ENCODE measurements around the gene SELENOK. TPM values are rescaled to one million over a fixed set of nuclear protein-coding genes. Genes with fewer than 3 reads are reported as not detected.
"Not testable (repeated sequence)": the region's sequence is repeated elsewhere in the genome, so short reads cannot be mapped to it uniquely, and the experiment has no call there.

SELENOK gene
- total RNA-seq, 3 donors from 2014 or later, result 37.2 to 56.2 (median 47.2) TPM

DNA sequence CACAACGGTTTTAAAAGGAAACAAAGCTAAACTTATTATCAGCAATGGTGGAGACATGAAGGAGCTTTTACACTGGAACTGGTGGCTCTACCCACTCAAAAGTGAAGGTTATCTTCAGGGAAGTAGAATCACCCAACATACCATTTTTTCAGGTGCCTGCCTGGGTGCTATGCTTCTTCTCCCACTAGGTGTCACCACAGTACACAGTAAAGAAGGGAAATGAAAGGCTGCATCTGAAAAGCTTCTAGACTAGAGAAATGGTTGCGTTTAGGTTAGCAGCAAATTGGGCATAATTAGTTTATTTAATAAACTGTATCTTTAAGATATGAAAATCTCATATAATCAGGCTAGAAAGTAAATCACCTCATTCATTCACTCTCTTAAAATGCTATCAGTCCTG lies 47.0 kb upstream of the SELENOK start:
- intact Hi-C loops (cut with DNase I, micrococcal nuclease), result no loop called here
- H3K4me3 ChIP-seq, result no peak overlapping the region
- H3K36me3 ChIP-seq (ENCODE audit: low read depth), result no peaks in the 10 kb centered on the region
- TF ChIP-seq, protein P1, sequence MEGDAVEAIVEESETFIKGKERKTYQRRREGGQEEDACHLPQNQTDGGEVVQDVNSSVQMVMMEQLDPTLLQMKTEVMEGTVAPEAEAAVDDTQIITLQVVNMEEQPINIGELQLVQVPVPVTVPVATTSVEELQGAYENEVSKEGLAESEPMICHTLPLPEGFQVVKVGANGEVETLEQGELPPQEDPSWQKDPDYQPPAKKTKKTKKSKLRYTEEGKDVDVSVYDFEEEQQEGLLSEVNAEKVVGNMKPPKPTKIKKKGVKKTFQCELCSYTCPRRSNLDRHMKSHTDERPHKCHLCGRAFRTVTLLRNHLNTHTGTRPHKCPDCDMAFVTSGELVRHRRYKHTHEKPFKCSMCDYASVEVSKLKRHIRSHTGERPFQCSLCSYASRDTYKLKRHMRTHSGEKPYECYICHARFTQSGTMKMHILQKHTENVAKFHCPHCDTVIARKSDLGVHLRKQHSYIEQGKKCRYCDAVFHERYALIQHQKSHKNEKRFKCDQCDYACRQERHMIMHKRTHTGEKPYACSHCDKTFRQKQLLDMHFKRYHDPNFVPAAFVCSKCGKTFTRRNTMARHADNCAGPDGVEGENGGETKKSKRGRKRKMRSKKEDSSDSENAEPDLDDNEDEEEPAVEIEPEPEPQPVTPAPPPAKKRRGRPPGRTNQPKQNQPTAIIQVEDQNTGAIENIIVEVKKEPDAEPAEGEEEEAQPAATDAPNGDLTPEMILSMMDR (IDR thresholded peaks at IDR 0.05), result peak; percentile 72
- peak; percentile 70 for ATAC-seq
- DNase-seq, result peak in 1 of 3 donors; percentile 69
- H3K9me3 ChIP-seq, result peaks cover 12% of the 10 kb centered on the region
- no peaks in the 10 kb centered on the region for H3K4me1 ChIP-seq (ENCODE audit: low read depth)

DNA sequence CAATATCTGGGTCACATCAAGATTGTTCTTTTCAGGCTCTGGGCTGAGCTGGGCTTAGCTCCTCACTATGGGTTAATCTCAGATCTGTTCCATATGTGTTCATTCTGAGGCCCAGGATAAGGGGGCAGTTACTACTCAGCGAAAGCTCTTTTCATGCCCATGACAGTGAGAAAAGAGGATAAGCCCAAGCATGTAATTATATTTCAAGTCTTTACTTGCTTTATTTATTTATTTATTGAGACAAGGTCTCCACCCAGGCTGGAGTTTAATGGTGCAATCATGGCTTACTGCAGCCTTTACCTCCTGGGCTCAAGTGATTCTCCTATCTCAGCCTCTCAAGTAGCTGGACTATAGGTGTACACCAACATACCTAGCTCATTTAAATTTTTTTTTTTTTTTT lies 44.7 kb upstream of the SELENOK start:
- Histone ChIP-seq H3K9me3 (peaks cover 12% of the 10 kb centered on the region), H3K4me3 (no peak overlapping the region), H3K4me1 (ENCODE audit: low read depth) (no peaks in the 10 kb centered on the region), H3K36me3 (ENCODE audit: low read depth) (no peaks in the 10 kb centered on the region)
- intact Hi-C loops (cut with DNase I, micrococcal nuclease), result no loop called here
- ATAC-seq (no peak), DNase-seq (no peak)
- TF ChIP-seq, protein P1 (IDR thresholded peaks at IDR 0.05), result no peak

DNA sequence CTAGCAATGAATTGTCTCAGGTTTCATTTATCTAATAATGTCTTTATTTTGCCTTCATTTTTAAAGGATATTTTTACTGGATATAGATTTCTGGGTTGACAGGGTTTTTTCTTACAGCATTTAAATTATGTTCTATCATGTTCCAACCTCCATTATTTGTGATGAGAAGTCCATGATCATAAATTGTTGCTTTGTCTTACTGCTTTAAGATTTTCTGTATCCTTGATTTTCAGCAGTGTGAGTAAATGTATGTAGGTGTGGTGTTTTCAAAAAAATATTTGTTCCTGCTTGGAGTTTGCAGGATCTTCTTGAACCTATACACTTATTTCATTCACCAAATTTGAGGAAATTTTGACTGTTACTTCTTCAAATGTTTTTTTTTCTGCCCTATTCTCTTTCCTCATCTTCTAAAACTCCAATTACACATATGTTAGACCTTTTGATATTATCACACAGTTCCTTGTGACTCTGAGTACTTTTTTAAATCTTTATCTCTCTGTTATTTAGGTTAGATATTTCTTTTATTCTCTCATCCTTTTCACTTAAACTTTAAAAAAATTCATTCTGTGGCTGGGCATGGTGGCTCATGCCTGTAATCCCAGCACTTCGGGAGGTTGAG lies 43.7 kb upstream of the SELENOK start:
- no peak overlapping the region for H3K4me3 ChIP-seq
- TF ChIP-seq, protein P1 (IDR thresholded peaks at IDR 0.05), result no peak
- H3K4me1 ChIP-seq (ENCODE audit: low read depth), result no peaks in the 10 kb centered on the region
- no peak for ATAC-seq
- intact Hi-C loops (cut with DNase I, micrococcal nuclease), result no loop called here
- peaks cover 12% of the 10 kb centered on the region for H3K9me3 ChIP-seq
- DNase-seq, result no peak
- H3K36me3 ChIP-seq (ENCODE audit: low read depth), result no peaks in the 10 kb centered on the region

DNA sequence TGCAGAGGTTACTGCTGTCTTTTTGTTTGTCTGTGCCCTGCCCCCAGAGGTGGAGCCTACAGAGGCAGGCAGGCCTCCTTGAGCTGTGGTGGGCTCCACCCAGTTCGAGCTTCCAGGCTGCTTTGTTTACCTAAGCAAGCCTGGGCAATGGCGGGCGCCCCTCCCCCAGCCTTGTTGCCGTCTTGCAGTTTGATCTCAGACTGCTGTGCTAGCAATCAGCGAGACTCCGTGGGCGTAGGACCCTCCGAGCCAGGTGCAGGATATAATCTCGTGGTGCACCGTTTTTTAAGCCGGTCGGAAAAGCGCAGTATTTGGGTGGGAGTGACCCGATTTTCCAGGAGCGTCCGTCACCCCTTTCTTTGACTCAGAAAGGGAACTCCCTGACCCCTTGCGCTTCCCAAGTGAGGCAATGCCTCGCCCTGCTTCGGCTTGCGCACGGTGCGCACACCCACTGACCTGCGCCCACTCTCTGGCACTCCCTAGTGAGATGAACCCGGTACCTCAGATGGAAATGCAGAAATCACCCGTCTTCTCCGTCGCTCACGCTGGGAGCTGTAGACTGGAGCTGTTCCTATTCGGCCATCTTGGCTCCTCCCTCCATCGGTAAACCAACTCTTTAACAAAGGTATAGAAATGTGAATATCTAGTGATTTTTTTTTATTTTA lies 35.7 kb upstream of the SELENOK start:
- ATAC-seq; H3K4me1 ChIP-seq (ENCODE audit: low read depth); H3K9me3 ChIP-seq; H3K4me3 ChIP-seq; intact Hi-C loops (cut with DNase I, micrococcal nuclease); H3K36me3 ChIP-seq (ENCODE audit: low read depth): not testable (repeated sequence)
- DNase-seq, result peak; percentile 50 to 68 (median 55)

DNA sequence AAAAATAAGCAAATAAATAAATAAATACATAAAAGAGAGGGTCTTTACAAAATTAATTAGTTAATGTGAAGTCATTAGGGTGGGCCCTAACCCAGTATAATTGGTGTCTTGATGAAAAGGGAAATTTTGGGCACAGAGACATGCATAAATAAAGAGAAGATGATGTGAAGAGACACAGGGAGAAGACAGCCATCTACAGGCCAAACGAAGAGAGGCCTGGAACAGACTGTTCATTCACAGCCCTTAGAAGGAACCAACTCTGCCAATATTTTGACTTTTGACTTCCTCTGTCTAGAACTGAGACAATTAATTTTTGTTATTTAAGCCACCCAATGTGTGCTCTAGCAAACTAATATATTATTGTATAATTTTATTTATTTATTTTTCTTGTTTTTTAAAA lies 29.6 kb upstream of the SELENOK start:
- Histone ChIP-seq H3K4me1 (ENCODE audit: low read depth) (no peaks in the 10 kb centered on the region), H3K9me3 (no peaks in the 10 kb centered on the region), H3K4me3 (no peak overlapping the region), H3K36me3 (ENCODE audit: low read depth) (no peaks in the 10 kb centered on the region)
- intact Hi-C loops (cut with DNase I, micrococcal nuclease), result no loop called here
- TF ChIP-seq, protein P1 (IDR thresholded peaks at IDR 0.05), result peak; percentile 18
- DNase-seq (peak in 1 of 3 donors; percentile 57), ATAC-seq (peak; percentile 67)

DNA sequence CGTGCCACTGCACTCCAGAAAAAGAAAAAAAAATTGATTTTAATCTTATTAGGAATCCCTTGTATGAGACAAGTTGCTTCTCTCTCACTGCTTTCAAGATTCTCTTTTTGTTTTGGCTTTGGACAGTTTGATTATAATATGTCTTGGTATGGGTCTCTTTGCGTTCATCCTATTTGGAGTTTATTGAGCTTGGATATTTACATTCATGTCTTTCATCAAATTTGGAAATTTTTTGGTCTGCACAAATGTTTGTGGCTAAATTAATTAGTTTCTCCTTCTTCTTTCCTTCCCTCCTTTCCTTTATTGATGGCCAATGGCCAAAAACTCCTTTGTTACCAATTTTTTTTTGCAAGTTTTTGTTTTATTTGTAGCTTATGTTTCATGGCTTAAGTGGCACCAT lies 28.1 kb upstream of the SELENOK start:
- no peak overlapping the region for H3K4me3 ChIP-seq
- DNase-seq, result no peak
- H3K9me3 ChIP-seq, result no peaks in the 10 kb centered on the region
- no peak for ATAC-seq
- TF ChIP-seq, protein P1 (IDR thresholded peaks at IDR 0.05), result no peak
- no peaks in the 10 kb centered on the region for H3K4me1 ChIP-seq (ENCODE audit: low read depth)
- no peaks in the 10 kb centered on the region for H3K36me3 ChIP-seq (ENCODE audit: low read depth)
- intact Hi-C loops (cut with DNase I, micrococcal nuclease), result no loop called here

All from mucosa of descending colon (tissue), 3 donors.